Uterus (tissue), 2 donors: ENCODE data around the gene EID3.
"Not testable (repeated sequence)": the region's sequence is repeated elsewhere in the genome, so short reads cannot be mapped to it uniquely, and the experiment has no call there.

Source experiments
- POLR2A ChIP-seq, 2 donors: fragments of 450-650 bp; IDR thresholded peaks; one replicate each; pipeline ENCODE4 v1.6.1; 2016; ENCODE audit warnings: antibody characterized with exemption in 2 of 2, mild to moderate bottlenecking in 1 of 2, moderate library complexity in 1 of 2
- TF ChIP-seq, protein P1 (sequence below), 4 experiments: fragments of 200-600 bp in 2 of 4; fragments of 450-650 bp in 2 of 4; sonication (generic) in 2 of 4; IDR thresholded peaks; one replicate each; pipeline ENCODE4 v1.5.1; 2016 to 2019; ENCODE audit warnings: antibody characterized with exemption in 4 of 4, mild to moderate bottlenecking in 2 of 4, moderate library complexity in 1 of 4

DNA sequence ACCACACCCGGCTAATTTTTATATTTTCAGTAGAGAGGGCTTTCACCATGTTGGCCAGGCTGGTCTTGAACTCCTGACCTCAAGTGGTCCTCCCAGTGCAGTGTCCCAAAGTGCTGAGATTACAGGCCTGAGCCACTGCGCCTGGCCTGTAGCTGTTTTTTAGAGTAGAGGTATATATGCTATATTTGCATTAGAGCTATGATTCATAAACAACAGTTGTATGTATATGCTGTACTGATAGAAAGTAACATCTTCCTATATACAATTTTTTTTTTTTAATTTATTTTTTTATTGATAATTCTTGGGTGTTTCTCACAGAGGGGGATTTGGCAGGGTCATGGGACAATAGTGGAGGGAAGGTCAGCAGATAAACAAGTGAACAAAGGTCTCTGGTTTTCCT is 19.0 kb downstream of the EID3 start:
- TF ChIP-seq, protein P1, sequence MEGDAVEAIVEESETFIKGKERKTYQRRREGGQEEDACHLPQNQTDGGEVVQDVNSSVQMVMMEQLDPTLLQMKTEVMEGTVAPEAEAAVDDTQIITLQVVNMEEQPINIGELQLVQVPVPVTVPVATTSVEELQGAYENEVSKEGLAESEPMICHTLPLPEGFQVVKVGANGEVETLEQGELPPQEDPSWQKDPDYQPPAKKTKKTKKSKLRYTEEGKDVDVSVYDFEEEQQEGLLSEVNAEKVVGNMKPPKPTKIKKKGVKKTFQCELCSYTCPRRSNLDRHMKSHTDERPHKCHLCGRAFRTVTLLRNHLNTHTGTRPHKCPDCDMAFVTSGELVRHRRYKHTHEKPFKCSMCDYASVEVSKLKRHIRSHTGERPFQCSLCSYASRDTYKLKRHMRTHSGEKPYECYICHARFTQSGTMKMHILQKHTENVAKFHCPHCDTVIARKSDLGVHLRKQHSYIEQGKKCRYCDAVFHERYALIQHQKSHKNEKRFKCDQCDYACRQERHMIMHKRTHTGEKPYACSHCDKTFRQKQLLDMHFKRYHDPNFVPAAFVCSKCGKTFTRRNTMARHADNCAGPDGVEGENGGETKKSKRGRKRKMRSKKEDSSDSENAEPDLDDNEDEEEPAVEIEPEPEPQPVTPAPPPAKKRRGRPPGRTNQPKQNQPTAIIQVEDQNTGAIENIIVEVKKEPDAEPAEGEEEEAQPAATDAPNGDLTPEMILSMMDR (IDR thresholded peaks at IDR 0.05) = not testable (repeated sequence)
- TF ChIP-seq POLR2A (IDR thresholded peaks at IDR 0.05) = not testable (repeated sequence)
